Daoy (cell line): ENCODE measurements around the gene MYO7B. TPM values are rescaled to one million over a fixed set of nuclear protein-coding genes. Genes with fewer than 3 reads are reported as not detected.

Source experiments
- DNase-seq: peaks from one replicate; pipeline ENCODE4 v3.0.0-alpha.2; 2015; ENCODE audit warnings: low read depth
- total RNA-seq: library from RNA; depleted of rRNA; stranded (reverse); fragments of >200 nt; shearing (Covaris generic); gene quantifications from 2 replicates; pipeline ENCODE4 v1.2.3, GENCODE V29; 2014; rRNA removed

MYO7B gene
- total RNA-seq: 0.27 and 0.91 TPM in 2 replicates

DNA sequence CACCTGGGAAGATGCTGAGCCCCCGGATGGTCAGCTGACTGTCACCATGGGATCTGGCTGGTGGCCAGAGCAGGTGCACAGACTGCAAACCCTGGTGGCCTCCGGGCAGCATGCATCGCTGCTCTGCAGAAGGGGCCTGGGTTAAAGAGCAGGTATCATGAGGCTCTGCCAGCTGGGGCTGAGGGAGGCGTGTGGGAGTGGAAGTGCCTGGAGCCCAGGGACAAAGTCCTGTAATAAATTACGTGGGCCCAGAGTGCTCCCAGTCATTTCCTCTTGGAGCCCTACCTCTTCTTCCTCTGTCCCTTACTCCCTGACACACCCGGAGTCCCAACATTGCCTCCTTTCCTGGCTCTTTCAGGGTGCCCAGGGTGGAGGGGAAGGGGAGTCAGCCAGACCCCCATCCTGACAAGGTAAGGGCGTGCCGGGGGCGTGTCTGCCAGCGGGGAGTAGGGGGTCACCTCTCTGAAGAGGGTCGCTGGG lies at the start of gene MYO7B:
Gene MYO7B, plus strand, starts transcription at position 262 of the 480 bp plus-strand sequence. CDS start 24,040 bp downstream, outside the sequence.
- no peak for DNase-seq

DNA sequence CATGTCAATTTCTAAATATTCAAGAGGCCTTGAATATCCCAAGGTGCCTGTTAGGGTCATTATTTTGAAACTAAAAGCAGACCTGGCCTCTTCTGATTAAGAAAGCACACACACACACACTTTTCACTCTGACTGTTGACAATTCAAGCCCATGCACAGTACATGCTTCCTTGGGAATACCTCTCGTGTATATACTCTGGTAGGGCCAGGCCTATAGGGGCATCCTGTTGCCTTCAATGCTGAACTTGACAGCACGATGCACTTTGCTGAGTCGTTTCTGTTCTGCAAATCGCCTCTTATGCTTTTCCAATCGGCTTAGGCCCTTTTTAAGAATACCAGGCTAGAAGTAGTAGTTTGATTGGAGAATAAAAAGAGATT lies 49.8 kb upstream of the MYO7B start:
- no peak for DNase-seq

DNA sequence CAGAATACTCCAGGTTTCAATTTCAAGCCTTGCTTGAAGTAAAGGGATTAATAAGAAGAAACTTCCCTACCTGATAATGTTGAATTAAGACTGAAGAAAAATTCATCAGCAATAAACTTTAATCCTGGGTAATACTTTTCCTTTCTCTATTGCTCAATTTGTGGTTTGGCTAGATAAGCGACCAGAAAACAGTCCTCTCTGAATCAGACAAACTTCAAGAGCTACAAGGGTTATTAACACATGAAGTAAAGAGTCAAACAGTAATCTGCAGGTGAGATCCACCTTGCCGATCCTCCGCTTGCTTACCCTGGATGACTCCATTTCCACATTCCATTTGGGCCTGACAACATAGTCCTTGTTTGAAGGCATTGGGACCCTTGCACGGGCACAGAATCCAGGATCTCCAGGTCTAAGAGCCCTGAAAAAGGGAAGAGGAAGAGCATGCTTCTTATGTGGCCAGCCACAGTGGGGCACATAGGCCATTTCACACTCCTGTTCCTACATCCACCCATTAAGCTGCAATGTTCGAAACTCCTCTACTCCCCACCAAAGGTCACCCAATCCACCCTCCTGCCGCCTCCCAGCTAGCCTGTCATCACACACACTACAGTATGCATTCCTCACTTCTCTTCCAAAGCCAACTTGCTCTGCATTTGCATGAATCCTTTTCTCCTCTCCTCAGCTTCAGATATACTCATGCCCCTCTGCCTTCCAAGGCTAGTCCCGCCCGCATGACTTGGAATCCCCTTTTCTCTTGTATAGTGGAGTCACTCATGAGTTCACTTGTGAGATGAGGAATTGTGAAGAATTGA lies 49.0 kb upstream of the MYO7B start:
- DNase-seq: no peak

DNA sequence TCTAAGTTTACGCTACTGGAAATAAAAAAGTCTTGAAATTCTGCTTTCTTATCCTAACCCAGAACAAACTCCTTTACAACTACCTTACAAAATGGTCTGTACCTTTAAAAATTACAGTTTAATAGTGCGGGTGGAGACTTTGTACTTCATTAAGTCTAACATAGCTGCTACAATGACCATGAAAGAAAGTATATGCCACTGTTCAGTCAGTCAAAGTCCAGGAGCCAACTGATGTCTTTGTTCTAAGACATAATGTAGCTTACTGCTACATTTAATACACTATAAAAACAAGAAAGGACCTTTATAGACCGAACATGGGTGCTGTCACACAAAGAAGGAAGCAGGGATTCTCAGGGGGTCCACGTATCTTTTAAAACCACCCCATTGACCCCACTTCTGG lies 45.2 kb upstream of the MYO7B start:
- DNase-seq: no peak

DNA sequence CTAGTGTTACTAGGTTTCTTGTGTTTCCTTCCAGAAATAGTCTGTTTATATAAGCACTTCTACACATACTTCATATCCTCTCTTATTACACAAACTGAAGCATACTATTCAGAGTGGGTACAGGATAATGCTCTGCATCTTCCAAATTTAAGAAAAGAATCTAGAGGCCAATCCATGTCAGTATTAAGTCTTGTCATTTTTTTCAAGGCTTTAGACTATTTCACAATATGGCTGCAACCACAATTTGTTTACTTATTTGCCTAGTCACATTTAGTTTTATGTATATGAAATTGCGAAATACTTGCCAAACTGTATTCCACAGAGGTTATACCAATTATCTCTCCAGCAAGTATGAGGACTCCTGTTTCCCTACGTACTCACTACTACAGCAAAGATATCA lies 37.1 kb upstream of the MYO7B start:
- no peak for DNase-seq

DNA sequence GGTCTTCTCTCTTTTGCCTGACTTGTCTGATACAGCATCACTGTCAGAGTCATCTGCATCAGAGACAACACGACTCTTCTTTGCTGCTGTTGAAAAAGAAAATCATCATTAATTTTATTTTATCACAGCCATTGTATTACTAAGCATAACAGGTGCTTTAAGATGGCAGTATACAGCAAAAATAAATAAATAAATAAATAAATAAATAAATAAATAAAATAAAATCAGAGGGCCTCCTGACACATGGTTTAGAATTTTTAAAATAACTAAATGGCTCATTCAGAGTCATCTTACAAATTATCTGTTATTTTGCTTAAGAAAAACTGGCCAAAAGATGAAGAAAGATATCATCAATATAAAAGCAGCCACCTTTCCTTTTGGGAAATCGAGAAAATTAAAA lies 32.0 kb upstream of the MYO7B start:
- no peak for DNase-seq

DNA sequence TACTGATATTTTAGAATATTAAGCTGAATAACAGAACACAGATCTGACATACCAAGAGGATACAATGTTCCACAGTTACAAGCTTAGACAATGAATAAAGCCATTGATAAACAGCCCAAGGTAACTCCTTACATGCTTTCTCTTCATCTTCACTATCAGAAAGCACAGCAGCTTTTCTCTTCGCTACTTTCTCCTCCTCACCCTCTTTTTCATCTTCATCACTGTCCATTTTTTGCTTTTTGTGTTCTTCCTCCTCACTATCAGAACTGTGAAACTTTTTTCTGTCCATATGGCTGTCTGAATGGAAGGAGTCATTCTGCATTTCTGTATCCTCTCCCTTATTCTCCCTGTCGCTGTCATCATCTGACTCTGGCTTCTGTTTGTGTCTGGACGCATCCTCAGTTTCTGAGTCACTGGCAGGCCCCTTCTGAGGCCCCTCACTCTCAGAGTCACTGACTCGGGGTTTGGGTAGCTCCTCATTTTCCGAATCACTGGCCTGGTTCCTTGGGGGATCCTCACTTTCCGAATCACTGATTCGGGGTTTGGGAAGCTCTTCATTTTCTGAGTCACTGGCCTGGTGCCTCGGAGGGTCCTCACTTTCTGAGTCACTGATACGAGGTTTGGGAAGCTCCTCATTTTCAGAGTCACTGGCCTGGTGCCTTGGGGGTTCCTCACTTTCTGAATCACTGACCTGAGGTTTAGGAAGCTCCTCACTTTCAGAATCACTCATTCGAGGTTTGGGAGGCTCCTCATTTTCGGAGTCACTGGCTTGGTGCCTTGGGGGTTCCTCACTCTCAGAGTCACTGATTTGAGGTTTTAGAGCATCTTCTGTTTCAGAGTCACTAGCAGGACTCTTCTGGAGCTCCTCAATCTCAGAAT lies 30.7 kb upstream of the MYO7B start:
- no peak for DNase-seq

DNA sequence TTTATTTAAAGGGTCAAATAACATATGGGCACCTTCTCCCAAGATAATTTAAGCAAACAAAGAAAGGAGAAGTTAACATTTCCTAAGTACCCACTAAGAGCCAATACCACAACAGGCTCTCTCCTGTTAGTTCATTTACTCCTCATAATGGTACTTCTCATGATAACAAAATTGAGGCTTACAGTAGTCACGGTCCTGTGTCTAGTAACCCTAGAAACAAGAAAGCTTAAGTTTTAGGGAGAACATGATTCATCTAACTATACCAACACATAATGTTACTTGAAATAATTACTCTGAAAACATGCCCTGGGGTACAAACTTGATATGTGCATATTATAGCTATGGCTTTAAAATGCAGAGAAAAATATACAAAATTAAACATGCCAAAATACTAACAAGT lies 29.0 kb upstream of the MYO7B start:
- no peak for DNase-seq

DNA sequence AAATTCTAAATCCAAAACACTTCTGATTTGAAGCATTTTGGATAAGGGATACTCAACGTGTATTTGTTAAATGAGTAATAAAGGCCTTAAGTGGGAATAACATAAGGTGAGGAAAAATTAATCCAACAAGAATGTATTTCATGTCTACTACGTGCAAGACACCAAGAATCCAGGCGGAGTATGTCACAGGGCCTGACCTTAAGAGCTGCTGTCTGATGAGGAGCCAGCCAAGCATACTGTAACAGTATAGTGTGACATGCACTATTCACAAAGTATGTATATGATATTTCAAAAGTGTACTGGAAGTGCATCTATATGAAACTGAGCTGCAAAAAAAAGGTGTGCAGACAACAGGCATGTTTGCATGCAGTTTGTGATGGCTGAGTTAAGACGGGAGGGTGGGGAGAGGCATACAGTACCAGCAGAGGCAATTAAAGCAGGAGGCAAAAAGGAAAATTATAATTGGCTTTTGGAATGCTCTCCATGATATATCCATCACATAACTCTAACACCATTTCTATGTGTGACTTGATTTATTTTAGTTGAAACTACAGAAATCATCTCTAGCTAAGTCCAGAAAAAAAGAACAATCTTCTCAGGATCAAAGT lies 27.4 kb upstream of the MYO7B start:
- DNase-seq: no peak

DNA sequence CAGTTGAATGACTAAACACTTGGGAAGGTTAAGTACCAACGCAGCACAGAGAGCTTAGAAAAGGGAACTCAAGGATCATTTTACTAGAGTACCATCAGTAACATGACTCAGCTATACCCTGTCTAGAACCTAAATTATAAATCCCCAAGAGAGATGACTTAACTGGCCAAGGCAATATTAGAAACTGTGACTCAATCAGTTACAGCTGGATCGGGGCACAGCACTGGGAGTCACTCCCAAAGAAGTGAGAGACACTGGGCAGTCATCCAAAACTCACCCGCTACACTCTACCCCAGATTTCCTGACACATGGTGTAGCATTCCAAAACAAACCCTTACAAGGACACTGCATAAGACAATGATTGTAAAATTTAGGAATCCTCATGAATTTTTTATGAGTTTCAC lies 26.9 kb upstream of the MYO7B start:
- peak; percentile 96 for DNase-seq

DNA sequence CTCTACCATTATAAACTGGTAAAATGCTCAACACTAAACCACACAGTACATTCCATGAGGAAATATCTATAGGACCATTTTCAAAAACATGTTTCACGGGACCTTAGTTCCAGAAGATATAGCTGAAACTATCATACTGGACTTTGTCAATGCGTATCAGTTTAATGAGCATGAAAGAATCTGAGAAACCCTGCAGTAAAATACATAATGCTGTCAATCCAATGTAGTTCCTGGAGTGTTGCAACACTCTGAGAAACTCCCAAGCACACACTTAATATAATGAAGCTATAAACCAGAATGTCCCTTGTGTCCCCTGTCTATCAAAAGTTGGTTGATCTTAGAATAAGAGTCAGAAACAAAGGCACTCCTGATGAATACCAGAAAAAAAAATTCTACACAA lies 25.4 kb upstream of the MYO7B start:
- no peak for DNase-seq

DNA sequence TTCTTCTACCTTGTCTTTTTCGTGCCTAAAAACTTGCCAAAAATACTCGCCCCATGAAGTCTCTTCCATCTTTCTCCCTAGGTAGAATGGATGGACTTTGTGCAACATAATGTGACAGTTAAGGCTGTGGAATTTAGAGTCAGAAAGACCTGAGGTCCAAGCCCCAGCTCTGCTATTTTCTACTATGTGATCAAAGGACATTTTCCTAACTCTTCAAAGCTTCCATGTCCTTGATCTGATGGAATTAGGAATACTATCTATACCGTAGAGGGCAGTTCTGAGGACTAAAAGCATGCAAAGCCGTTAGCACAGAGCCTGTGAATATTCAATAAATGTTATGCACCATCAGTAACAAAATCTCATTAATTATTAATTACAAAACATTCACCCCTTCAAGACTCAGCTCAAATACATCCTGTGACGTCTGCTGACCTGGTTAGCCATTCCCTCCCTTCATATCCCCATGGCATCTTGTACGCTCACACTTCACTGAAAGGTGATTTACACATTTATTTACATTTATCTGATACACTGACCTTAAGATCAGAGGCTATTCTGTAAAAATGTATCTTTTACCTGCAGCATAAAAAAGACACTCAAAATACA lies 24.3 kb upstream of the MYO7B start:
- no peak for DNase-seq

DNA sequence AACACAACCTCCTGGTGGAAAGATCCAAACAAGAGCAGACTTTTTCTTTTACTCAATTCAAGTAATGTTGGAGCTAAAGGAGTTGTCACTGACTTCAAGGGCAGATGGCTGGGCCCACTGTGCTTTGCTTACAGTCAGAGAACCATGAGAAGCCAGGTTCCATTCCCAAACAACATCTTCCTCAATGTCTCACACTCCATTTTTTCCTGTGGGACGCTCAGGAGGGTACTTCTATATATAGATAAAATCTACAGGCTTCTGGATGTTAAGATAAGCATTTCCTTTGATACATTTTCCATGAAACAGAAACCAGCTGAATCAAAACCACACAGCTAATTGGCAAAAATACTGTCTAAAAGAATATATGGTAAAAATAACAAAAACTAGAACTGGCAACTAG lies 23.6 kb upstream of the MYO7B start:
- no peak for DNase-seq

DNA sequence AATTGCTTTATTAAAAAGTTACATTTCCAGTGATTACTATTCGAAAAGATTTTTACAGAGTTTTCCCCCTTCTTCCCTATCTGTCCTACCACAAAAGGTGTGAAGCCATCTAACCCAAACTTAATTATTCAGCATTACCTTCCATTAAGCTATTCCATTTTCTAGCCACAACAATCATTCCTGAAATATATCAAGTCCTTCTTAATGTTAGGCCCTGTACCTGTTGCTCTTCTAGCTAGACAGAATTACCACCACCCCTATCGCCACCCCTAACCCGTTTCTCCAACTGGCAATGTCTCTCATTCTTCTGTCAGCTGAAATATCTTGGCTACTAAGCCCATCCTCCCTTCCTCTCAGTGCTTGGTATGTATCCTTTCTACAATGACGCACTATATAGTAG lies 23.1 kb upstream of the MYO7B start:
- DNase-seq: no peak

DNA sequence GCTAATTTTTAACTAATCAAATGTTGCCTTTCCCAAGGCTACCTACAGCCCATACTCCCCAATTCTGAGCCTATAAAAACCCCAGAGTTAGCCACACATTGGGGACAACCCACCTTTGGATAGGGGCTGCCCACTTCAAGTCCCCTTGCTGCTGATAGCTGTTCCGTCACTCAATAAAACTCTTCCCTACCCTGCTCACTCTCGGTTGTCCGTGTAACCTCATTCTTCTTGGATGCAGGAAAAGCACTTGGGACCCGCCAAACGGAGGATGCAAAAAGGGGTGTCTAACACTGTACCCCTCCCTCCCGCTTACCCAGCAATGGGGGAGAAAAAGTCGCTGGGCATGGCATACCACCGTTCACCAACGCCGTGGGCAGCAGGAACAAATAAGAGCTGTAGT lies 21.4 kb upstream of the MYO7B start:
- no peak for DNase-seq

DNA sequence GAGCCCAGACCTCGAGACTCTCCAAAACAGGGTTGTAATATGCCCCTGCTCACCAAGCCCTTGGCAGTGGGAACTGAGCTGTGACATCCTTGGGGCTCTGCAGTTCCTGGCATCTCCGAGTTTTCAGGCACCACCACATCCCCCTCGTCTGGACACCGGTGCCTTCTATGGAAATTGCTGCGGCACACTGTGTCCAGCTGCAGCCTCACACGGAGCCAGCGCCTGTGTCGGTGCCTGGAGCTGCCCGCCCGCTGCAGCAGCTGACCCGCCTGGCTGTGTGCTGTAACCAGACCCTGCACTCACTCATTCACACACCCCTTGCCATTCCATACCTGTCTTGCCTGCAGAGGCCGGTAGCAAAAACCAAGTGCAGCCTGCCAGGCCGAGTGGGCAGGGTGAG lies 21.0 kb upstream of the MYO7B start:
- DNase-seq: no peak

DNA sequence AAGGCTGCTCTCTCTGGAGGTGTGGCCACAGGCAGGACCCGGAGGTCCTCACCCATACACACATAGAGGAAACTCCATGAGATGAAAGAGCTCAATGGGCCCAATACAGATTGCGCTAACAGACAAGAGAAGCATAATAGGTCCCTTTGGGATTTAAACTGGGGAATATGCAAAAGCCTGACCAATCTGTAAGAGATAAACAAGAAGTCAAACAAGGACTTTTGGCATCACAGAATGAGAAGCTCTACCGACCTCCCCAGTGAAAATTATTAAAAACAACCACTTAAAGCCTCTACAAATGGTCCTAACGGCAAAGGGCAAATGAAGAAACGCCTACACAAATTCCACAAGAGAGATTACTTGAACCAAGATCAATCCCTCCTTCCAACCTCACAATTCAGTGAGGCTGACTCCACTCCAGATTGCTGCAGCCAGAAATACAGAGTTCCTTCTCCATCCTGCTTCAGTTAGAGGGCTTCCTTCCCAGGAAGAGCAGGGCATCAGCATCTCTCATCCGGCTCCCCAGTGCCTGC lies 20.0 kb upstream of the MYO7B start:
- DNase-seq: no peak

DNA sequence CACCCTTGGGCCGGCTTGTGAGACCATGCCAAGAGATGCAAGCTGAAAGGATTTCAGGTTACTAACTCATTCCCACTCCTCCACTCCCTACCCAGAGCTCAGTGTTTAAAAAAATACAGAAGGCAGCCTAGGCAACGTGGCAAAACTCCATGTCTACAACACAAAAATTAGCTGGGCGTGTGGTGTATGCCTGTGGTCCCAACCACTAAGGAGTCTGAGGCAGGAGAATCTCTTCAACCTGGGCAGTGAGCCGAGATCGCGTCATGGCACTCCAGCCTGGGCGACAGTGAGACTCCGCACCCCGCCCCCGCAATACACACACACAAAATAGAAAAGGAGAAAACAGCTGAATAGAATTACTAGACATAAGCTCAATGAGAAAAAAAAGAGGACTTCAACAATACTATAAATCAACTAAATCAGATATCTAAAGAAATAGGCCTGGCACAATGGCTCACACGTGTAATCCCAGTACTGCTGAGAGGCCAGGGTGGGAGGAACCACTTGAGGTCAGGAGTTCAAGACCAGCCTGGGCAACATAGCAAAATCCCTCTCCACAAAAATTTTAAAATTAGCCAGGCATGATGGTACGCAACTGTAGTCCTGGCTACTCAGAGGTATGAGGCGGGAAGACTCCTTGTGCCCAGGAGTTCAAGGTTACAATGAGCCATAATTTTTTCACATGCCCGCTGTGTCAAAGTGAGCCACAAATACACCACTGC lies 19.3 kb upstream of the MYO7B start:
- DNase-seq: peak; percentile 96

DNA sequence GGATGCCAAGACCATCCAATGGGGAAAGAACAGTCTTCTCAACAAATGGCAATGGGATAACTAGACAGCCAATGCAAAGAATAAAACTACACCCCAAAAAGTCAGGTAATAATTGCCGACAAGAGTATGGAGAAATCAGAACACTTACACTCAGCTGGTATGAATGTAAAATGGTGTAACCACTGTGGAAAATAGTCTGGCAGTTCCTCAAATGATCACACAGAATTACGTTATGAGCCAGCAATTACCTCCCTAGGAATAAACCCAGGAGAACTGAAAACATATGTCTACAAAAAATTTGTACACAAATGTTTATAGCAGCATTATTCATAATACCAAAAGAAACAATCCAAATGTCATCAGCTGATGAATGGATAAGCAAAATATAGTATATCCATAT lies 18.0 kb upstream of the MYO7B start:
- no peak for DNase-seq

DNA sequence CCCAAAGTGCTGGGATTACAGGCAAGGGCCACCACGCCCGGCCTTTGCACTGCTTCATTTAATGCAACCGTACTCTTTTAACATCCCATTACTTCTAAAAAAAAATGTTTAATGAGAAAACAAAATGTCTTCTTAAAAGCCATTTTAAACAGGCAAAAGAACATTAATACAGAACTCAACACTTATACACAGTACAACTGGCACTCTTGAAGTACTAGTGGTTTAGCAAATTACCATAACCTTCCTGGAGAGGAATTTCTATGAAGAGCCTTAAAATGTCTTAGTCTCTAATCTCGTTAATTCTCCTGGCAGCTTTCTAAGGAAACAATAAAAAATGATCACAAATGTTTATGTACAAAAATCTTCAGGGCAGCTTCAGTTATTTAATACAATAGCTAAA lies 15.1 kb upstream of the MYO7B start:
- no peak for DNase-seq

DNA sequence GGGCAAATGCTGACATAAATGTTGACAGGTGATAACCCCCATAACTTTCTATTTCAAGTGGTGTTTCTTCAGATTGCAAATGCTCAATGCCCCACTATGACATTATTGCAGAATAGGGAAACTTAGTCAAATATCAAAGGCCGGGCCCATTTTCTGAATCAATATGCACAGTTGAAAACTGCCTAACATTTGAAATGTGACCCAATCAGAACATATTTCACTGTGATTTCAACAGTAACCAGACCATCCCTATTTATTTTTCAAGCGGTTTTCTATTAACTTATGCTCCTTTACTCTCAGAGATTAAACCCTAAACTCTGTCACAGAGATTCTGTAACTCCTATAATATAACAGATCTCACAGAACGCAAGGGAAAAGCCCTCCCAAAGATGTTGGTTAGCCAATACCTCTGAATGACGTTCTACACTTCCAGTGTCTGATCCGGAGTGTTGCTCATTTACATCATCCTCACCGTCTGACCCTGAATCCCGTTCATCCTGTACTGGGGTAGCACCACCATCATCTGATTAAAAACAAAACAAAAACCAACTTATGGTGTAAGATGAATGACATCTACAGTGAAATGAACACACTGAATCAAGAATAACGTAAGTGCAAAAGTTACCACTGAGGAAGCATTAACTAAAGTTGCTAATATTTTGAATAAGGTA lies 12.1 kb upstream of the MYO7B start:
- DNase-seq: no peak
